ENCODE measurements around the gene PPP1R12A. TPM values are rescaled to one million over a fixed set of nuclear protein-coding genes. Genes with fewer than 3 reads are reported as not detected.

The PPP1R12A gene
- total and polyA plus RNA-seq, 2 of the 4 experiments (the other 2 are of a cell fraction), result 47.7 to 112 TPM

DNA sequence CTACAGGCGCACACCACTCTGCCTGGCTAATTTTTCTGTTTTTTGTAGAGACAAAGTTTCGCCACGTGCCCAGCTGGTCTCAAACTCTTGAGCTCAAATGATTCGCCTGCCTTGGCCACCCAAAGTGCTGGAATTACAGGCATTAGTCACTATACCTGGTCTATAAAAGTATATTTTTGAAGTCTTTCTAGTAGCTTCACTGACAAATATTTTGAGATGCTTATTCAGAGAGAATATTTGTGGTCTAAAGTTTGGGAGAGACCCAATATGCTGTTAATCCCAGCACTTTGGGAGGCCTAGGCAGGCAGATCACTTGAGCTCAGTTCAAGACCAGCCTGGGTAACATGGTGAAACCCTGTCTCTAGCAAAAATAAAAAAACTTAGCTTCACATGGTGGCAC lies 22.0 kb upstream of the PPP1R12A start:
- Histone ChIP-seq H3K4me3 (ENCODE audit: insufficient read depth, low read depth, low read length) (no peak overlapping the region), H3K18ac (ENCODE audit: low read depth, low read length) (no peak overlapping the region), H4K91ac (ENCODE audit: insufficient read depth, low read depth, low read length) (no peak overlapping the region), H3K23ac (ENCODE audit: low read depth, low read length) (no peak overlapping the region), H3K4me2 (ENCODE audit: low read depth, low read length) (no peak overlapping the region), H2AFZ (replicated peaks; ENCODE audit: low read length, poor library complexity) (no peak overlapping the region), H3K56ac (ENCODE audit: extremely low read depth, insufficient read depth, low read length) (no peak overlapping the region), H3K27ac (ENCODE audit: insufficient read depth, low read length) (no peak overlapping the region), H2BK5ac (ENCODE audit: low read depth, low read length, poor library complexity, severe bottlenecking) (no peak overlapping the region), H2AK5ac (ENCODE audit: low read depth, low read length) (no peak overlapping the region), H3K9ac (ENCODE audit: low read depth, low read length) (no peak overlapping the region), H3K27me3 (ENCODE audit: control insufficient read depth, insufficient read depth, low read length) (no peaks in the 10 kb centered on the region), H3K4ac (ENCODE audit: low read depth, low read length) (no peak overlapping the region), H3K36me3 (ENCODE audit: control insufficient read depth, insufficient read depth, low read length) (no peaks in the 10 kb centered on the region), H4K20me1 (ENCODE audit: insufficient read depth, low read length) (no peaks in the 10 kb centered on the region), H3K4me1 (ENCODE audit: control insufficient read depth, insufficient read depth, low read length) (no peaks in the 10 kb centered on the region), H2AK9ac (replicated peaks; ENCODE audit: low read depth, low read length, poor library complexity) (no peak overlapping the region), H2BK120ac (ENCODE audit: low read depth, low read length) (no peak overlapping the region), H2BK20ac (ENCODE audit: low read depth, low read length) (no peak overlapping the region), H3K9me3 (ENCODE audit: control insufficient read depth, insufficient read depth, low read length) (peaks cover 7% of the 10 kb centered on the region), H3K14ac (replicated peaks; ENCODE audit: low read depth, low read length) (no peak overlapping the region), H4K8ac (ENCODE audit: low read depth in 2 of 2, low read length in 2 of 2) (no peak overlapping the region), H3K9me1 (ENCODE audit: insufficient read depth, low read length) (no peaks in the 10 kb centered on the region), H4K5ac (ENCODE audit: low read depth, low read length) (no peak overlapping the region), H3K79me1 (ENCODE audit: low read depth in 1 of 2, low read length in 2 of 2) (no peaks in the 10 kb centered on the region), H2BK15ac (ENCODE audit: low read depth, low read length) (no peak overlapping the region)
- dilution Hi-C loops (cut with HindIII; ENCODE audit: low sequenced_read_pairs, unreplicated experiment), result no loop called here
- 93% methylated on average over 3 of the region's 4 CpGs; no CpG with 5 or more reads in 1 of the 2 experiments for WGBS, 2 experiments (ENCODE audit: extremely low coverage in 2 of 2, insufficient read length in 1 of 2)
- POLR2A ChIA-PET (ENCODE audit: unreplicated experiment), result no interaction called here
- CTCF ChIA-PET, result interaction anchor here (0.7 to 1.0 kb wide), 2 partner anchors 8 to 10 kb away, joined by 3 read pairs; no protein-coding TSS in a partner anchor
- in situ Hi-C loops (cut with MboI; ENCODE audit: low sequenced_read_pairs), result no loop called here
- DNase-seq (peak; percentile 28), ATAC-seq (ENCODE audit: low read depth) (no peak)
- TF ChIP-seq, protein P1, sequence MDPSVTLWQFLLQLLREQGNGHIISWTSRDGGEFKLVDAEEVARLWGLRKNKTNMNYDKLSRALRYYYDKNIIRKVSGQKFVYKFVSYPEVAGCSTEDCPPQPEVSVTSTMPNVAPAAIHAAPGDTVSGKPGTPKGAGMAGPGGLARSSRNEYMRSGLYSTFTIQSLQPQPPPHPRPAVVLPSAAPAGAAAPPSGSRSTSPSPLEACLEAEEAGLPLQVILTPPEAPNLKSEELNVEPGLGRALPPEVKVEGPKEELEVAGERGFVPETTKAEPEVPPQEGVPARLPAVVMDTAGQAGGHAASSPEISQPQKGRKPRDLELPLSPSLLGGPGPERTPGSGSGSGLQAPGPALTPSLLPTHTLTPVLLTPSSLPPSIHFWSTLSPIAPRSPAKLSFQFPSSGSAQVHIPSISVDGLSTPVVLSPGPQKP (IDR thresholded peaks at IDR 0.05; ENCODE audit: borderline replicate concordance, low read depth, low read length), result no peak
- no peak for TF ChIP-seq NFE2L2 (IDR thresholded peaks at IDR 0.05; ENCODE audit: low read depth, low read length)
- no peak for TF ChIP-seq CEBPB (IDR thresholded peaks at IDR 0.05; ENCODE audit: low read depth, low read length)
- TF ChIP-seq MAZ (IDR thresholded peaks at IDR 0.05; ENCODE audit: borderline replicate concordance, low read depth, low read length), result no peak
- no peak for TF ChIP-seq CHD1 (IDR thresholded peaks at IDR 0.05; ENCODE audit: low read depth, low read length)
- no peak for TF ChIP-seq RAD21 (IDR thresholded peaks at IDR 0.05; ENCODE audit: low read length)
- TF ChIP-seq MXI1 (IDR thresholded peaks at IDR 0.05; ENCODE audit: borderline replicate concordance, low read depth, low read length), result no peak
- no peak for TF ChIP-seq BHLHE40 (IDR thresholded peaks at IDR 0.05; ENCODE audit: low read depth, low read length)
- no peak for TF ChIP-seq MAFK (IDR thresholded peaks at IDR 0.05; ENCODE audit: low read depth, low read length)
- TF ChIP-seq SMC3 (IDR thresholded peaks at IDR 0.05; ENCODE audit: low read depth, low read length), result no peak
- no peak for TF ChIP-seq RCOR1 (IDR thresholded peaks at IDR 0.05; ENCODE audit: insufficient replicate concordance, low read length)
- TF ChIP-seq FOS (IDR thresholded peaks at IDR 0.05; ENCODE audit: low read depth, low read length), result no peak
- TF ChIP-seq, protein P2, sequence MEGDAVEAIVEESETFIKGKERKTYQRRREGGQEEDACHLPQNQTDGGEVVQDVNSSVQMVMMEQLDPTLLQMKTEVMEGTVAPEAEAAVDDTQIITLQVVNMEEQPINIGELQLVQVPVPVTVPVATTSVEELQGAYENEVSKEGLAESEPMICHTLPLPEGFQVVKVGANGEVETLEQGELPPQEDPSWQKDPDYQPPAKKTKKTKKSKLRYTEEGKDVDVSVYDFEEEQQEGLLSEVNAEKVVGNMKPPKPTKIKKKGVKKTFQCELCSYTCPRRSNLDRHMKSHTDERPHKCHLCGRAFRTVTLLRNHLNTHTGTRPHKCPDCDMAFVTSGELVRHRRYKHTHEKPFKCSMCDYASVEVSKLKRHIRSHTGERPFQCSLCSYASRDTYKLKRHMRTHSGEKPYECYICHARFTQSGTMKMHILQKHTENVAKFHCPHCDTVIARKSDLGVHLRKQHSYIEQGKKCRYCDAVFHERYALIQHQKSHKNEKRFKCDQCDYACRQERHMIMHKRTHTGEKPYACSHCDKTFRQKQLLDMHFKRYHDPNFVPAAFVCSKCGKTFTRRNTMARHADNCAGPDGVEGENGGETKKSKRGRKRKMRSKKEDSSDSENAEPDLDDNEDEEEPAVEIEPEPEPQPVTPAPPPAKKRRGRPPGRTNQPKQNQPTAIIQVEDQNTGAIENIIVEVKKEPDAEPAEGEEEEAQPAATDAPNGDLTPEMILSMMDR (conservative IDR thresholded peaks at IDR 0.05; ENCODE audit: low read depth, low read length), result no peak
- TF ChIP-seq, protein P3, sequence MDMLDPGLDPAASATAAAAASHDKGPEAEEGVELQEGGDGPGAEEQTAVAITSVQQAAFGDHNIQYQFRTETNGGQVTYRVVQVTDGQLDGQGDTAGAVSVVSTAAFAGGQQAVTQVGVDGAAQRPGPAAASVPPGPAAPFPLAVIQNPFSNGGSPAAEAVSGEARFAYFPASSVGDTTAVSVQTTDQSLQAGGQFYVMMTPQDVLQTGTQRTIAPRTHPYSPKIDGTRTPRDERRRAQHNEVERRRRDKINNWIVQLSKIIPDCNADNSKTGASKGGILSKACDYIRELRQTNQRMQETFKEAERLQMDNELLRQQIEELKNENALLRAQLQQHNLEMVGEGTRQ (IDR thresholded peaks at IDR 0.05; ENCODE audit: low read depth, low read length), result no peak
- no peak for TF ChIP-seq RFX5 (IDR thresholded peaks at IDR 0.05; ENCODE audit: low read depth, low read length)
- TF ChIP-seq POLR2A (IDR thresholded peaks at IDR 0.05; ENCODE audit: low read depth, low read length), result no peak
- intact Hi-C loops (cut with micrococcal nuclease), result no loop called here
- BruUV-seq (replicated peaks), result no TSS peak
